ES-I3 (cell line): ENCODE results near the gene NF1.
"Not testable (repeated sequence)": the region's sequence is repeated elsewhere in the genome, so short reads cannot be mapped to it uniquely, and the experiment has no call there.

Experiments
- H3K36me3 ChIP-seq: 2 replicates; pipeline ENCODE4 v1.6.1; 2013; ENCODE audit warnings: mild to moderate bottlenecking, low read length, control low read depth, moderate library complexity; ENCODE audit not compliant: insufficient read depth
- H3K4me1 ChIP-seq: 2 replicates; pipeline ENCODE4 v1.6.1; 2013; ENCODE audit warnings: mild to moderate bottlenecking, control low read depth, low read length; ENCODE audit not compliant: insufficient read depth
- H3K9ac ChIP-seq: 2 replicates; pipeline ENCODE4 v1.6.1; 2013; ENCODE audit warnings: low read depth, mild to moderate bottlenecking, low read length, moderate library complexity
- H3K9me3 ChIP-seq: 2 replicates; pipeline ENCODE4 v1.6.1; 2013; ENCODE audit warnings: mild to moderate bottlenecking, low read length, moderate library complexity; ENCODE audit not compliant: control insufficient read depth, insufficient read depth

NF1 gene

DNA sequence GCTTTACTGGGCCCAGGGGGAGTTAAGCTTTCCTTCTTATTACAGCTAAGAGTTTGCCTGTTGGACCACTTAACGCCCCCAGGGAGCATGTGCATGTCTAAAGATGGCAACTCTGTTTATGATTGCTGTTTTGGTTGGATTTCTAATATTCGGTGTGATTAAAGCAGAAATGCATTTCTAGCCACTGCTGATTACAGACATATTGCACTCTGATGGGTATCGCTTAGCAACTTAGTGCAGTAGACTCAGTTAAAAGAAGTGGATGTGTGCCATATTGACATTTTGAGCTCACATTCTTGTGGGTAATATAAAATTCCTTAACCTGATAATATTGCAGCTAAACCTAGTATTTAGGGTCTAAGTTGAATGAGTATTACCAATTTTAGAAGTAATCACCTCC is 4.2 kb downstream of the NF1 start:
- Histone ChIP-seq H3K4me1 (no peaks in the 10 kb centered on the region), H3K9ac (no peak overlapping the region), H3K9me3 (no peaks in the 10 kb centered on the region), H3K36me3 (no peaks in the 10 kb centered on the region)

DNA sequence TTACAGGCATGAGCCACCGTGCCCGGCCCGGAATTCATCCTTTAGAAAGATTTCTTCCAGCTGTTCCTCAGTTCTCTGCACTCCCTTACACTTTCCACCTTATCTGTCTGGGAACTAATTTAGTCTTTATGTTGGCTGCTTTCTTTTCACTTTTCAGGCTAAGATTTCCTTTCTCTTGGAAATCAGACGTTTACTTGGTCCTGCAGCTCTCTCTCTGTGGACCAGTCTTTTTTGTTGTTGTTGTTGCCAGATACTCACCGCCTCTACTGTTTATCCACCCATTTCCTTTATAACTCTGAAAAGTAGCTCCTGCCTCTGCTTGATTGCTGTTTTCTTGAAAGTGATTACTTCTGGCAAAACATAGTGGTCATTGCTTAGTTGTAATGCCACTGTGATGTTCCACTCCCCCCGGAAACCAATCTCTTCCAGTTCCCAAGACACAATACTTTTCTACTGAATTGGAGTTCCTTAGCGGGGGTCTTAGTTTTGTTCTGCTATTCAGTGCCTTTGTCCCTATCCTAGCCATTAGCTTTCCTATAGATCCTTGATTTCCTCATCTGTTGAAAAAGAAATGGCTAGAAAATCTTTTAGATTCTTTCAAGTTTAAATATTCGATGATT is 6.2 kb downstream of the NF1 start:
- no peaks in the 10 kb centered on the region for H3K36me3 ChIP-seq
- H3K4me1 ChIP-seq, result no peaks in the 10 kb centered on the region
- no peaks in the 10 kb centered on the region for H3K9me3 ChIP-seq
- H3K9ac ChIP-seq, result no peak overlapping the region

DNA sequence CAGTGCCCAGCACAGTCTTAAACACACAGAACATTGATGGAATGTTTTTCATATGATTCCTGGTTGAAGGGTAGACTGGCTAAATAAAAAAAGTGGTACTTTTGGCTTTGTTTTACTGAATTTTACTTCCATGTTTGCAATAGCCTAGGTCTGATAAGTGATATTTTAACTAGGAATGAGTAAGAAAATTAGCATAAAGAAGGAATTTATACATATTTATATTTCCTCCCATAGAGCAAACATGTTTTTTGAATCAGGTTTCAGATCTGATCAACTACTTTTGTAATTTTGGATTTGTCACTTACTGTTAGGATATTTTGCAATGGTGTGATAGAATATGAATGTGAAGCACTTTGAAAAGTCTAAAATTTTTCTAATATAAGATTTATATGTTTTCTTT is 7.2 kb downstream of the NF1 start:
- no peaks in the 10 kb centered on the region for H3K9me3 ChIP-seq
- H3K36me3 ChIP-seq, result no peaks in the 10 kb centered on the region
- H3K4me1 ChIP-seq, result no peaks in the 10 kb centered on the region
- no peak overlapping the region for H3K9ac ChIP-seq

DNA sequence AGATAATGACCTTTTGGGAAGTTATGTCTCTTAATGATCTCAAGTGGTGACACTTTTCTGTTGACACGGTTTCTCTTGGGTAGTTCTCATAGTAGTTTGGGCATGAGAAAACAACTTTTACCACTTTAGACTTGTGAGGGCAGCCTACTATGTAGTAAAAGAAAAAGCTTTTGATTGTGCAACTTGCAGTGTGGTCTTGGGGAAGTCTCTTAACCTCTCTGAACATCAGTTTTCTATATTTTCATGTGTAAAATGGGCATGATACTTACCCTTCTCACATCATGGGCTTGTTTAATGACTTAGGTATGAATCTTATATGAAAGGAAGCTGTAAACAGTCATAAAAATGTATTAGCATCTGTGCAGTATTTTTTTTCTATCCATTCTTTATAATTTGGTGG is 11.2 kb downstream of the NF1 start:
- Histone ChIP-seq H3K9me3 (no peaks in the 10 kb centered on the region), H3K9ac (no peak overlapping the region), H3K36me3 (no peaks in the 10 kb centered on the region), H3K4me1 (peaks cover 11% of the 10 kb centered on the region; the same call in 1 of the 2 replicates)

DNA sequence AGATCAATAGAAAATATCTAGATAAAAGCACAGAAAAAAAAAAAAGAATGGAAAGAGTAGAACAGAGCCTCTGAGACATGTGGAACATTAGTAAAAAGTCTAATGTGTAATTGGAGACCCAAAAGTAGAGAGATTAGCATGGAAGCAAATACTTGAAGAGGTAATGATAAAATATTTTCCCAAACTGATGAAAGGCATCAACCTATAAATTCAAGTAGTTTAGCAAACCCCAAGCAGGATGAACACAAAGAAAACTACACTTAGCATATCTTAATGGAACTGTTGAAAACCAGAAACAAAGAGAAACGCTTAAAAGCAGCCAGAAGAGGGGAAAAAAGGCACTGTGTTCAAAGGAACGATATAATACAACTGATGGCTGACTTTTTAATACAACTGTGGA is 16.4 kb downstream of the NF1 start:
- Histone ChIP-seq H3K9ac (no peak overlapping the region), H3K4me1 (peaks cover 19% of the 10 kb centered on the region; the same call in 1 of the 2 replicates), H3K9me3 (no peaks in the 10 kb centered on the region), H3K36me3 (no peaks in the 10 kb centered on the region)

DNA sequence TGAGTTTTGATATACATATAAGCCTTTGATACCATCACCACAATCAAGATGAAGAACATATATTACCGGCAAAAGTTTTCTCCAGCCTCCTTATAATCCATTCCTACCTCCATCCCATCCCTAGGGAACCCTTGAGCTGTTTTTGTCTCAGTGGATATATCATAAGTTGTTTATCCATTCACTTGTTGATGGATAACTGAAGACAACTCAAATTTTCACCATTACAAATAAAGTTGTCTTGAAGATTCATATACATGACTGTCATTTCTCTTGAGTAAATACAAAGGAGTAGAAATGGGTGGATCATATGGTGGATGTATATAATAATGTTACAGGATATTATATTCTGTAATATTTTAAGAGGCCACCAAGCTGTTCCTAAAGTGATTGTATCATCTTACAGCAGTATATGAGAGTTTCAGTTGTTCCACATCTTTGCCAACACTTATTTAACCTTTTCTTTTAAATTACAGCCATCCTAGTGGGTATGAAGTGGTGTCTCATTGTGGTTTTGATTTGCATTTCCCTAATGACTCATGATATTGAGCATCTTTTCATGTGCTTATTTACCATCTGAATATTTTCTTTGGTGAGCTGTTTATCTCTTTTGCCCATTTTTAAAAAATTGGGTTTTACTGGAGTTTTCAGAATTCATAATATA is 17.4 kb downstream of the NF1 start:
- no peaks in the 10 kb centered on the region for H3K9me3 ChIP-seq
- H3K36me3 ChIP-seq, result no peaks in the 10 kb centered on the region
- peaks cover 19% of the 10 kb centered on the region; the same call in 1 of the 2 replicates for H3K4me1 ChIP-seq
- H3K9ac ChIP-seq, result no peak overlapping the region

DNA sequence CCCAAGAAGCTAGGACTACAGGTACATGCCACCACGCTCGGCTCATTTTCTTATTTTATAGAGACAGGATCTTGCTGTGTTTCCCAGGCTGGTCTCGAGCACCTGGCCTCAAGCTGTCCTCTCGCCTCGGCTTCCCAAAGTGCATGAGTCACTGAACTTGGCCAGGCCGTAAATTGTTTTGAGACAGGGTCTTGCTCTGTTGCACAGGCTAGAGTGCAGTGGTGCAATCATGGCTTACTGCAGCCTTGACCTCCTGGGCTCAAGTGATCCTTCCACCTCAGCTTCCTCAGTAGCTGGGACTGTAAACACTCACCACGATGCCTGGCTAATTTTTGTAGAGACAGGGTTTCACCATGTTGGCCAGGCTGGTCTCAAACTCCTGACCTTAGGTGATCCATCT is 18.6 kb downstream of the NF1 start:
- H3K9me3 ChIP-seq, H3K9ac ChIP-seq, H3K36me3 ChIP-seq: not testable (repeated sequence)
- peaks cover 19% of the 10 kb centered on the region; the same call in 1 of the 2 replicates for H3K4me1 ChIP-seq

DNA sequence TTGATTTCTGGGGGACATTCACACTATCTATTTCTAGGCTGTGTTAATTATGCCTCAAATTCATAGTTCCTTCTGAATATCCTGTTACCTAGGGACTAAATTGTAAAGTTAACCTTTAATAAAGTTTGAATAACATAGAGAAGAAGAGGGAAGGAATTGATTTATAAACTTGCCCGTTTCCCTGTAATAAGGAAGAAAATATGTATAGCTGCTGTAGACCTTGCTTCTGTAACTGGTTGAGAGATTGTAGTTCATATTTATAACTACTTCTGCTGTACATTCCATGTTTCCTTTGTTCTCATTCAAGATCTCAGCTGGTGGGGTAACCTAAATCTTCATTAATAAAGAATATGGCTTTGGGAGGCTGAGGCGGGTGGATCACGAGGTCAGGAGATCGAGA is 19.2 kb downstream of the NF1 start:
- Histone ChIP-seq H3K4me1 (peaks cover 19% of the 10 kb centered on the region; the same call in 1 of the 2 replicates), H3K9ac (no peak overlapping the region), H3K9me3 (no peaks in the 10 kb centered on the region), H3K36me3 (no peaks in the 10 kb centered on the region)

DNA sequence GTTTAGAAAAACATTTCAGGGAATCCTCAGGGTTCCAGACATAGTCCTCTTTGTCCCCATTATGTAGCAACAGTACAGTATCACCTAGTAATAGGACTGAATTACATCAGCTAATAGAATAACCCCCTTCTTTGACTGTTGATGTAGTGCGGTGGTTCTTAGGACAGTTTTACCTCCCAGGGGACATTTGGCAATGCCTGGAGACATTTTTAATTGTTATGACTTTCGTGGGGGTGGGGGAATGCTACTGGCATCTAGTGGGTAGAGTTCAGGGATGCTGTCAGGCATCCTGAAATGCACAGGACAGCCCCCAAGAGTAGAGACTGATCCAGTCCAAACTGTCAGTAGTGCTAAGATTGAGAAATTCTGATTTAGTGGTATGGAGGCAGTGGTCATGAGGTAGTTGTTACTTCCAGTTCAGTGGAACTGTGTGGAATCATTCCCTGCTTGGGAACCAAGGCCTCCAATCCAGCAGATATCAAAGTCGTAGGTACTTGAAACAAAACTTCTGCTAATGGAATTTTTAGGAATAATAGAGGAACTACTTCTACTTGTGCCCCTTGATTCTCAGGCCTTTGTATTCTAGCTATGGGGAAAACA is 20.3 kb downstream of the NF1 start:
- peaks cover 16% of the 10 kb centered on the region; the same call in 1 of the 2 replicates for H3K4me1 ChIP-seq
- H3K9me3 ChIP-seq, result no peaks in the 10 kb centered on the region
- H3K9ac ChIP-seq, result no peak overlapping the region
- no peaks in the 10 kb centered on the region for H3K36me3 ChIP-seq

DNA sequence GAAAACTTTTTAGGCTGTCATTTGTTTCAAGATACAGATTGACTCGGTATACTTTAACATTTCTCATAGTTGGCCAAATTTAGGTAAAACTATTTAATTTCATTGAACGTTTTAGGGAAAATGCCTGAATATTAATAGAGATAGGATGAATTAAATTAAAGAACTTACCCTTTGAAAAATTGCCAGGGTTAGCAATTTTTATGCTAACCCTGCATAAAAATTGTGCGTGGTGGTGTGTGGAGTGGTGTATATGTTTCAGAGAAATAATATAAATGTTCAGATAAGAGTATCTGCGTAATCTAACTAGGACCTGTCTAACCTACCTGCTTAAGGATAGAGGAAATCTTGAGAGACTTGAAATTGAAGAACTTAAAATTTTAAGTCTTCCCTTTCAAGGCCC is 21.4 kb downstream of the NF1 start:
- Histone ChIP-seq H3K9ac (no peak overlapping the region), H3K9me3 (no peaks in the 10 kb centered on the region), H3K36me3 (no peaks in the 10 kb centered on the region), H3K4me1 (peaks cover 7% of the 10 kb centered on the region; the same call in 1 of the 2 replicates)

DNA sequence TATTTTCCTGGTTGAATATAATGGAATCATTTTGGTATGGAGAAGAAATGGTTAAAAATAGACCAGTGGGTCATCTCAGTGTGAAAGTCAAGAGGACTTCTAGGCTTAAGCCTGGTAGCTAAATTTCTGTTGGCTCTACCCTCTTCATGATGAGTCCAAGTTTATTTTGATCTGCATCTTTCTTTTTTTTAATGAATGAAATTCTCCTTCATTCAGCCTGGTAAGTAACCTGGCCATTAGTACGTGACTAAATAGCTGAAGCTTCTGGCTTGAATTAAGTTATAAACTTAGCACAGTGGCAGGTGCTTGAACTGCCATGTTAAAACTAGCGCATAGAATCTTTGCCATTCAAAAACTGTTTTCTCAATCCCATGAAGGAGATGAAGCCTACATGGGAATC is 28.0 kb downstream of the NF1 start:
- H3K4me1 ChIP-seq, result no peaks in the 10 kb centered on the region
- no peak overlapping the region for H3K9ac ChIP-seq
- H3K36me3 ChIP-seq, result no peaks in the 10 kb centered on the region
- H3K9me3 ChIP-seq, result no peaks in the 10 kb centered on the region

DNA sequence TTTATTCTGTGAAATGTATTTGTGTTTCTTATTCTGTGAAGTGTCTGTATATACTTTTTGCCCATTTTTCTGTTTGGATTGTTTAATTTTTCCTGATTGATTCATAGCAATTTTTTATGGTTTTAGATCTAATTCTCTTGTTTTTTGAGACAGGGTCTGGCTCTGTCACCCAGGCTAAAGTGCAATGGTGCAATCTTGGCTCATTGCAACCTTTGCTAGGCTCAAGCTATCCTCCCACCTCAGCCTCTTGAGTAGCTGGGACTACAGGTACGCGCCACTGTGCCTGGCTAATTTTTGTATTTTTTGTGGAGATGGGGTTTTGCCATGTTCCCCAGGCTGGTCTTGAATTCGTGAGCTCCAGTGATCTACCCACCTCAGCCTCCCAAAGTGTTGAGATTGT is 31.5 kb downstream of the NF1 start:
- no peaks in the 10 kb centered on the region for H3K9me3 ChIP-seq
- H3K36me3 ChIP-seq, result no peaks in the 10 kb centered on the region; the same call in 1 of the 2 replicates
- no peak overlapping the region for H3K9ac ChIP-seq
- peaks cover 3% of the 10 kb centered on the region; the same call in 1 of the 2 replicates for H3K4me1 ChIP-seq

DNA sequence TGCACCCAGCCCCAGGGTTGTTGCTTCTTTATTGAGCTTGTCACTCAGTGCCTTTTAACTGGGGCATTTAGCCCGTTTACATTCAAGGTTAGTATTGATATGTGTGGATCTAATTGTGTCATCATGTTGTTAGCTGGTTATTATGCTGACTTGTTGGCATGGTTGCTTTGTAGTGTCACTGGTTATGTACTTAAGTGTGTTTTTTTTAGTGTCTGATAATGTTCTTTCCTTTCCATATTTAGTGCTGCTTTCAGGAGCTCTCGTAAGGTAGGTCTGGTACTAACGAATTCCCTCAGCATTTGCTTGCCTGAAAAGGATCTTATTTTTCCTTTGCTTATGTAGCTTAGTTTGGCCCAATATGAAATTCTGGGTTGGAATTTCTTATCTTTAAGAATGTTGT is 33.5 kb downstream of the NF1 start:
- Histone ChIP-seq H3K9ac (no peak overlapping the region), H3K9me3 (no peaks in the 10 kb centered on the region), H3K36me3 (no peaks in the 10 kb centered on the region; the same call in 1 of the 2 replicates), H3K4me1 (peaks cover 3% of the 10 kb centered on the region; the same call in 1 of the 2 replicates)

DNA sequence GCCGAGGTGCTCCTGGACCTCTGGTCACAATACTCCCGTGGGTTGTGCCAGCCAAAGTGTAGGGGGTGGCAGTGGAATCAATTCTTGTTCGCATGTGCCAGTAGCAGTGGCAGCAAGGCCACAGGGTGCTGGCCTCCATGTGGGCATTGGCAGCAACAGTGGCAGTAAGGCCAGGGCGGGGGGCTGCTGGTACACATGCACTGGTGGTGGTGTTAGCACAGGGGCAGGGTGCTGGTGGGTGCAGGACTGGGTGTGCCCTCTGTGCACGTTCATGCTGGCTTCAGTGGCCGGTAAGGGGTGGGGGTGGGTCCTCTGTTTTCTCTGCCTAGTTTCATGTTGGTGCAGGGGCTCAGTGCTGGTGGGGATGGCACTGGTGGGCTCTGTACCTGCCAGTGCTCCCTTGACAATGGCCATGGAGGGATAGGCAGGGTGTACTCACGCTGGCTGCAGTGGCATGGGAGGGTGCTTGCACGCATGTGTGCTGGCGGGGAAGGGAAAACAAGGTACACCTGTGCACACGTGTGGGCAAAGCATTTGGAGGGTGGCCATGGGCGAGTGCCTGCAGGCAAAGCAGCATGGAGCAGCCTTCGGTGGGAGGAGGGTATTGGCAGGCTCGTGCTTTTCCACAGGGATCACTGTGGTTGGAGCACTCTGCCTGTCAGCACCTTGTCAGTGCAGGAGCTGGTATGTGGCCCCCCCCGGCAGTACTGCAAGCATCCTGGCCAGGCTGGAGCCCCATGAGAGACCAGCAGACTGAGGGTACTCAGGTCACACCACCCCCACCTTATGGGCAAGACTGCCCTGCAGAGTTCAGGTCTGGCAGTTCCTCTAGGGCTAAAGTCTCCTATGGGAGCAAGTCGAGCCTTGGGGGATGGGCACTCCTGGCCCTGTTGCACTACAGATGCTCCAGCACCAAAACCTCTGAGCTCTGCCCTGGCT is 35.8 kb downstream of the NF1 start:
- Histone ChIP-seq H3K9me3 (no peaks in the 10 kb centered on the region), H3K9ac (no peak overlapping the region), H3K4me1 (peaks cover 3% of the 10 kb centered on the region; the same call in 1 of the 2 replicates), H3K36me3 (no peaks in the 10 kb centered on the region; the same call in 1 of the 2 replicates)
